ENCODE results near the gene NAGA.

Gene NAGA

GRCh38 chr22:42041784-42042183 is 28.8 kb downstream of the NAGA start:
- DNase-seq (ENCODE audit: extremely low read depth, low read depth) = no peak
- H3K4me3 ChIP-seq (replicated peaks; ENCODE audit: low read depth, low read length) = no peak overlapping the region

GRCh38 chr22:42039271-42039670 is 31.3 kb downstream of the NAGA start:
- H3K4me3 ChIP-seq (replicated peaks; ENCODE audit: low read depth, low read length) = no peak overlapping the region
- TF ChIP-seq CTCF (IDR thresholded peaks at IDR 0.05; ENCODE audit: low read depth, low read length, missing control alignments) = no peak
- DNase-seq (ENCODE audit: extremely low read depth, low read depth) = no peak

More at GRCh38 chr22:42041784-42042183, 28.8 kb downstream of the NAGA start:
- TF ChIP-seq CTCF (IDR thresholded peaks at IDR 0.05; ENCODE audit: low read depth, low read length, missing control alignments) = no peak

- TF ChIP-seq CTCF (IDR thresholded peaks at IDR 0.05; ENCODE audit: low read depth, low read length, missing control alignments) = no peak
- no peak for DNase-seq (ENCODE audit: extremely low read depth, low read depth)
- no peak overlapping the region for H3K4me3 ChIP-seq (replicated peaks; ENCODE audit: low read depth, low read length)
Observed at GRCh38 chr22:42035256-42035655, 35.4 kb downstream of the NAGA start.

GRCh38 chr22:42033263-42034181 is 37.1 kb downstream of the NAGA start:
- no peak for DNase-seq (ENCODE audit: extremely low read depth, low read depth)
- TF ChIP-seq CTCF (IDR thresholded peaks at IDR 0.05; ENCODE audit: low read depth, low read length, missing control alignments) = no peak
- H3K4me3 ChIP-seq (replicated peaks; ENCODE audit: low read depth, low read length) = no peak overlapping the region

- DNase-seq (ENCODE audit: extremely low read depth, low read depth) = no peak
- H3K4me3 ChIP-seq (replicated peaks; ENCODE audit: low read depth, low read length) = no peak overlapping the region
- no peak for TF ChIP-seq CTCF (IDR thresholded peaks at IDR 0.05; ENCODE audit: low read depth, low read length, missing control alignments)
Observed at GRCh38 chr22:42026705-42027104, 43.9 kb downstream of the NAGA start.

GRCh38 chr22:42025421-42025820 is 45.2 kb downstream of the NAGA start:
- DNase-seq (ENCODE audit: extremely low read depth, low read depth) = no peak
- no peak for TF ChIP-seq CTCF (IDR thresholded peaks at IDR 0.05; ENCODE audit: low read depth, low read length, missing control alignments)
- H3K4me3 ChIP-seq (replicated peaks; ENCODE audit: low read depth, low read length) = no peak overlapping the region

All from HFF-Myc (cell line).